Measurements from ENCODE around the gene STYK1.

The STYK1 gene

GRCh38 chr12:10673659-10674384 is at the start of gene STYK1:
Gene STYK1 (minus strand): TSS chr12:10674052. CDS start chr12:10634618, 39,434 bp downstream.
- DNase-seq: no peak

GRCh38 chr12:10722905-10723746 is 49.3 kb upstream of the STYK1 start, which contains the start of gene YBX3:
Gene YBX3 (minus strand): TSS chr12:10723323. CDS start chr12:10723111, 212 bp downstream.
- DNase-seq: no peak

GRCh38 chr12:10722502-10722904 is 48.7 kb upstream of the STYK1 start:
- DNase-seq: no peak

- no peak for DNase-seq
These were observed 48.0 kb upstream of the STYK1 start for GRCh38 chr12:10721651-10722501.

GRCh38 chr12:10720974-10721650 is 47.3 kb upstream of the STYK1 start:
- no peak for DNase-seq

- DNase-seq: no peak
These were observed 45.6 kb upstream of the STYK1 start for GRCh38 chr12:10719482-10719881.

GRCh38 chr12:10718279-10718821 is 44.5 kb upstream of the STYK1 start:
- DNase-seq: no peak

GRCh38 chr12:10717410-10717809 is 43.6 kb upstream of the STYK1 start:
- DNase-seq: no peak

- no peak for DNase-seq
These were observed 43.0 kb upstream of the STYK1 start for GRCh38 chr12:10716704-10717315.

- DNase-seq: no peak
These were observed 42.4 kb upstream of the STYK1 start for GRCh38 chr12:10716277-10716676.

- DNase-seq: no peak
These were observed 41.6 kb upstream of the STYK1 start for GRCh38 chr12:10715491-10715890.

- no peak for DNase-seq
These were observed 36.0 kb upstream of the STYK1 start for GRCh38 chr12:10709808-10710207.

GRCh38 chr12:10708862-10709261 is 35.0 kb upstream of the STYK1 start:
- no peak for DNase-seq

GRCh38 chr12:10705655-10706054 is 31.8 kb upstream of the STYK1 start:
- DNase-seq: no peak

- DNase-seq: no peak
These were observed 28.0 kb upstream of the STYK1 start for GRCh38 chr12:10701843-10702242.

- DNase-seq: no peak
These were observed 27.4 kb upstream of the STYK1 start for GRCh38 chr12:10701131-10701681.

- no peak for DNase-seq
These were observed 26.7 kb upstream of the STYK1 start for GRCh38 chr12:10700581-10700980.

GRCh38 chr12:10697862-10698261 is 24.0 kb upstream of the STYK1 start:
- DNase-seq: no peak

GRCh38 chr12:10697156-10697555 is 23.3 kb upstream of the STYK1 start:
- DNase-seq: no peak

GRCh38 chr12:10690906-10691305 is 17.1 kb upstream of the STYK1 start:
- DNase-seq: no peak

GRCh38 chr12:10689146-10689545 is 15.3 kb upstream of the STYK1 start:
- no peak for DNase-seq

Data from NCI-H1436 treated with DMSO at 0.1 percent for 48 hours (cell line).